ENCODE results near the gene STKLD1.
A peak's percentile ranks its signal among the peaks of the same experiment; 100 is the strongest.

Gene STKLD1

GRCh38 chr9:133352635-133353340, 23.4 kb upstream of the STKLD1 start:
- DNase-seq (ENCODE audit: extremely low spot score): no peak
- TF ChIP-seq NFRKB (IDR thresholded peaks at IDR 0.05) (no peak), FOXM1 (IDR thresholded peaks at IDR 0.05; ENCODE audit: borderline replicate concordance) (no peak), FOXK2 (IDR thresholded peaks at IDR 0.05) (no peak), L3MBTL2 (conservative IDR thresholded peaks at IDR 0.05) (no peak), SP1 (IDR thresholded peaks at IDR 0.05) (no peak), BHLHE40 (IDR thresholded peaks at IDR 0.05; ENCODE audit: borderline replicate concordance) (no peak), PKNOX1 (IDR thresholded peaks at IDR 0.05) (no peak), ZNF384 (IDR thresholded peaks at IDR 0.05) (no peak), ELF4 (IDR thresholded peaks at IDR 0.05) (no peak), ARNT (IDR thresholded peaks at IDR 0.05) (no peak), SUZ12 (IDR thresholded peaks at IDR 0.05) (no peak), TARDBP (IDR thresholded peaks at IDR 0.05) (no peak), CTBP1 (IDR thresholded peaks at IDR 0.05; ENCODE audit: borderline replicate concordance) (no peak), HDGF (IDR thresholded peaks at IDR 0.05; ENCODE audit: borderline replicate concordance) (no peak), FOXA1 (IDR thresholded peaks at IDR 0.05) (no peak), LEF1 (IDR thresholded peaks at IDR 0.05; ENCODE audit: borderline replicate concordance) (no peak)
- CTCF ChIA-PET: no interaction called here
- POLR2A ChIA-PET: interaction anchor here (0.6 to 2.8 kb wide), 2 partner anchors 13 to 193 kb away, joined by 3 to 9 read pairs; no protein-coding TSS in a partner anchor

GRCh38 chr9:133353548-133353947, 22.6 kb upstream of the STKLD1 start:
- no peak for TF ChIP-seq ZNF384 (IDR thresholded peaks at IDR 0.05)
- no peak for TF ChIP-seq CTBP1 (IDR thresholded peaks at IDR 0.05; ENCODE audit: borderline replicate concordance)
- TF ChIP-seq TARDBP (IDR thresholded peaks at IDR 0.05): no peak
- no peak for TF ChIP-seq ARNT (IDR thresholded peaks at IDR 0.05)
- no peak for TF ChIP-seq HDGF (IDR thresholded peaks at IDR 0.05; ENCODE audit: borderline replicate concordance)
- CTCF ChIA-PET: no interaction called here
- DNase-seq (ENCODE audit: extremely low spot score): no peak
- POLR2A ChIA-PET: interaction anchor here (1.0 to 1.3 kb wide), 3 partner anchors 14 to 51 kb away, joined by 3 to 4 read pairs (median 3); no protein-coding TSS in a partner anchor

- POLR2A ChIA-PET: interaction anchor here (1.3 to 3.0 kb wide), 4 partner anchors 8 to 25 kb away, joined by 3 to 12 read pairs (median 6); no protein-coding TSS in a partner anchor
- TF ChIP-seq ZNF384 (IDR thresholded peaks at IDR 0.05): no peak
- no peak for DNase-seq (ENCODE audit: extremely low spot score)
- CTCF ChIA-PET: interaction anchor here (1.5 kb wide), 1 partner anchor 13 kb away, joined by 4 read pairs; no protein-coding TSS in a partner anchor
Measured at GRCh38 chr9:133354766-133355165, 21.4 kb upstream of the STKLD1 start.

- TF ChIP-seq ZNF384 (IDR thresholded peaks at IDR 0.05): no peak
- no peak for TF ChIP-seq PKNOX1 (IDR thresholded peaks at IDR 0.05)
- no peak for TF ChIP-seq FOXK2 (IDR thresholded peaks at IDR 0.05)
- no peak for TF ChIP-seq ELF4 (IDR thresholded peaks at IDR 0.05)
- no peak for TF ChIP-seq NFRKB (IDR thresholded peaks at IDR 0.05)
- TF ChIP-seq ARNT (IDR thresholded peaks at IDR 0.05): no peak
- no peak for TF ChIP-seq FOXM1 (IDR thresholded peaks at IDR 0.05; ENCODE audit: borderline replicate concordance)
- TF ChIP-seq LEF1 (IDR thresholded peaks at IDR 0.05; ENCODE audit: borderline replicate concordance): no peak
- no peak for TF ChIP-seq SUZ12 (IDR thresholded peaks at IDR 0.05)
- TF ChIP-seq TARDBP (IDR thresholded peaks at IDR 0.05): no peak
- CTCF ChIA-PET: interaction anchor here (0.6 to 1.5 kb wide), 3 partner anchors 9 to 1989 kb away, joined by 3 to 4 read pairs (median 3); no protein-coding TSS in a partner anchor
- POLR2A ChIA-PET: interaction anchor here (0.7 to 3.0 kb wide), 11 partner anchors 8 to 135 kb away, joined by 3 to 20 read pairs (median 4); partner anchors contain the start of genes MED22, REXO4 and RPL7A
- no peak for DNase-seq (ENCODE audit: extremely low spot score)
Measured at GRCh38 chr9:133355881-133356357, 20.2 kb upstream of the STKLD1 start.

- TF ChIP-seq L3MBTL2 (conservative IDR thresholded peaks at IDR 0.05): no peak; the same call in 1 of the 2 replicates
- TF ChIP-seq HDGF (IDR thresholded peaks at IDR 0.05; ENCODE audit: borderline replicate concordance): no peak
- no peak for TF ChIP-seq ARNT (IDR thresholded peaks at IDR 0.05)
- TF ChIP-seq NFRKB (IDR thresholded peaks at IDR 0.05): no peak
- no peak for TF ChIP-seq CTBP1 (IDR thresholded peaks at IDR 0.05; ENCODE audit: borderline replicate concordance)
- TF ChIP-seq TARDBP (IDR thresholded peaks at IDR 0.05): no peak
- no peak for TF ChIP-seq SP1 (IDR thresholded peaks at IDR 0.05)
- TF ChIP-seq FOXM1 (IDR thresholded peaks at IDR 0.05; ENCODE audit: borderline replicate concordance): no peak
- TF ChIP-seq BHLHE40 (IDR thresholded peaks at IDR 0.05; ENCODE audit: borderline replicate concordance): no peak
- no peak for TF ChIP-seq FOXK2 (IDR thresholded peaks at IDR 0.05)
- TF ChIP-seq ELF4 (IDR thresholded peaks at IDR 0.05): no peak
- ChIA-PET POLR2A (interaction anchor here (0.7 to 3.0 kb wide), 12 partner anchors 8 to 61 kb away, joined by 3 to 20 read pairs (median 4); partner anchors contain the start of genes MED22, REXO4 and RPL7A), CTCF (interaction anchor here (1.0 kb wide), 1 partner anchor 48 kb away, joined by 3 read pairs; no protein-coding TSS in a partner anchor)
- DNase-seq (ENCODE audit: extremely low spot score): peak; percentile 86
Measured at GRCh38 chr9:133356391-133357091, 19.6 kb upstream of the STKLD1 start, which contains the start of the genes SURF1 and SURF2. SURF1 (minus strand) TSS chr9:133356487; CDS start chr9:133356453, 34 bp downstream. SURF2 (plus strand) TSS chr9:133356550; CDS start chr9:133356593, 43 bp downstream.

- ChIA-PET CTCF (interaction anchor here (1.0 kb wide), 1 partner anchor 47 kb away, joined by 3 read pairs; no protein-coding TSS in a partner anchor), POLR2A (interaction anchor here (1.1 to 3.0 kb wide), 3 partner anchors 10 to 17 kb away, joined by 7 to 20 read pairs (median 12); partner anchors contain the start of genes MED22 and RPL7A)
- DNase-seq (ENCODE audit: extremely low spot score): no peak
- TF ChIP-seq PKNOX1 (IDR thresholded peaks at IDR 0.05): no peak
- no peak for TF ChIP-seq ZNF384 (IDR thresholded peaks at IDR 0.05)
- TF ChIP-seq FOXK2 (IDR thresholded peaks at IDR 0.05): no peak
Measured at GRCh38 chr9:133357656-133358055, 18.5 kb upstream of the STKLD1 start.
